CD4-positive, alpha-beta T cell treated with Interleukin-1 beta for 1 hour (primary cell): Measurements from ENCODE around the gene PABPN1.
A peak's percentile ranks its signal among the peaks of the same experiment; 100 is the strongest.

Experiments
- DNase-seq, 2 donors: peaks; one replicate each; pipeline ENCODE4 v3.0.0-alpha.2; 2020 to 2022

Gene PABPN1

DNA sequence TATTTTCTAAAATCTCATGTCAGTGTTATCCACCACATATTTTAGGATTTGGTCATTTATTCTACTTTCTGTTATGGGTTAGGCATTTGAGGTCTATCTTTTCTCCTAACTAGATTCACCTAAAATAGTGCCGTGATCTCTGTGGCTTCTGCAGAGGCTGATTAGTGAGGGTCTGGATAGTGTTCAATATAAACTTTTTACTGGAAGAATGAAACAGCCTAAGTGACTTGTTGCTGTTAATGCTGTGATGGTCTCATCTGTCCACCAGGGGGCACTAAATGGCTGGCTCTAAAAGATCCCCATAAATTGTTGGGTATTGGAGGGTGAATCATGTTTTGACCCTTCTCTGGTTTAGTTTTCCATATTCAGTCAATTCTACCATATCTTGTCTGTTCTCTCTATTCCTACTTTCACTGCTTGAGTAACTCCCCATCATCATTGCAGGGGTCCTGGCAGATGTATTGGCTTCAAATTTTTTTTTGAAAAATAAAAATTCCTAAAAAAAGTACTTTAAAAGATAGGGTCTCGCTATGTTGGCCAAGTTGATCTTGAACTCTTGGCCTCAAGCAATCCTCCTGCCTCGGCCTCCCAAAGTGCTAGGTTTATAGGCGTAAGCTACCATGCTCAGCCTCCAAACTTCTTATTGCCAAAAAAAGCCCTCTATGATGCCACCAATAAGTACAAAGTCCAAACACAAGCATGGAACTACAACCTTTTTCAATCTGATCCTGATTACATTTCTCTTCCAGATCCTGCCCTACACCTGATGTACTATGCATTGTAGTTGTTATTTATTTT, 6.9 kb downstream of the PABPN1 start:
- peak; percentile 64 to 76 for DNase-seq

- no peak for DNase-seq
These were observed 14.4 kb downstream of the PABPN1 start for GRCh38 chr14:23335623-23336022.

DNA sequence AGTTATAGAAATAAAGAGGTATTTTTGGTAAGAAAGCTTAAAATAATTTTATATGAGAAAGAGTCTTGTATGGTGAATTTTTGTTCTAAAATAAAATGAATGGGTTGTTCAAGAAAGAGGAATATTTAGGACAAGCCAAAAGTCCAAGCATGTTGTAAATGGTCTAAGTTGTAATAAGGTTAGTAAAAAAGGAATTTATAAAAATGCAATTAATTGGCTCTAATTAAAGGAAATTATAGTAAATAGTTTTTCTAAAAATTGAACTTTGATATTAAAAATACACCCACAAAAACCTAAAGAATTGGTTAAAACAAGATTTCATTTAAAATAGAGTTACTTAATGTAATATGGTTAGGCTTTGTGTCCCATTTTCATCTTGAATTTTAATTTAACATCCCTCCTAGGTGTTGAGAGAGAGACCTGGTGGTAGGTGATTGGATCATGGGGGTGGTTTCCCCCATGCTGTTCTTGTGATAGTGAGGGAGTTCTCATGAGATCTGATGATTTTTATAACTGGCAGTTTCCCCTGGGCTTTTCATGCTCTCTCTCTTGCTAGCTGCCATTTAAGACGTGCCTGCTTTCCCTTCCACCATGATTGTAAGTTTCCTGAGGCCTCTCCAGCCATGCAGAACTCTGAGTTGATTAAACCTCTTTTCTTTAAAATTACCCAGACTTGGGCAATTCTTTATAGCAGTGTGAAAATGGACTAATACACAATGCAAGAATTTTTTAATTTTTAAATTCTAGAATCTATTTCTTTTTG, 18.4 kb downstream of the PABPN1 start:
- DNase-seq = no peak

DNA sequence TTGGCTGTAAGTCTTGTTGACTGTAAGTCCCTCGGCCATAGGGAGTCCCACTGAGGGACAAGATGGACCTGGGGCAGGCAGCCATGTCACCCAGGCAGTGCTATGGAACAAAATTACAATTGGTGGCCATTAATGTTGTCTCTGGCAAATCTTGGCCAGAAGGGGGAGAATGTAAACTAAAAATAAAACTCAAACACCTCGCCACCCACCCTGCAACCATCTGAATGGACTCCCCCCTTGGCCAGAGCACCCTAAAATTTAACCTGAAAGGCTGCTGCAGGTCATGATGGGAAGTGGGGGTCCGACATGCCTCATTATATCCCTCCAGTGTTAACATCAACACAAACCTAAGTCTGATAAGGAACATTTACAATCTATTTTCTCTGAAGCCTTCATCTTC, 23.2 kb downstream of the PABPN1 start:
- DNase-seq = no peak

GRCh38 chr14:23345987-23346692, 24.9 kb downstream of the PABPN1 start:
- no peak for DNase-seq

DNA sequence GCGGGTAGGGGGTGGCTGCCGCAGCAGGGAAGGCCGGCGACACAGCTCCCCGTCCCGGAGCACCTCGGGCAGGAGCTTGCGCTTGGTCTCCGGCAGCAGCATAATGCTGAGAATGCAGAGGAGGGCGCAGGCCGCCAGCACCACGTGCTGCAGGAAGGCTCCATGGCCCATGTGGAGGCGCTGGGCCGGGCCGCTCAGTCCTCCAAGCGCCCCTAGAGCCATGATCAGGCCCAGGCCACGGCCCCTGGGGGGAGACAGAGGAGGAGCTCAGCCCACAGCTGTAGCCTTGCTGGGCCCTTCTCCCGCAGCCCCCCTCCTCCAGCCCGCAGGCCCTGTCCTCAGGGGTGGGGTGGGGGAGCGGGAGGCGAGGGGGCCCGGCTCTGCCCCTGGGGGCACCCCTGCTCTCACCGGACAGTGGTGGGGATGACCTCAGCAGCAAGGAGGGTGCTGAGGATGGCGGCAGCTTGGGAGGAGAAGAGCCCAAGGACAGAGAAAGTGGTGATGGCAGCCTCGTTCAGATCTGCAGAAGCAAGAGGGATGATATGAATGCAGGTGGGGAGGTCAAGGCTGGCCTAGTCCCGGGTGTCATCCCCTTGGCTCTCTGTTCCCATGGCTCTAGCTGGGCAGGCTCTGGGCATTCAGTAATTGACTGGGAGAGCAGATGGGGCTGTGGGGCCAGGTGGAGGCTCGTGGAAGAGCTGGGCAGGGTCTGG, 25.6 kb downstream of the PABPN1 start:
- no peak for DNase-seq

- no peak for DNase-seq
These were observed 26.4 kb downstream of the PABPN1 start for GRCh38 chr14:23347406-23348296.

- no peak for DNase-seq
These were observed 27.0 kb downstream of the PABPN1 start for GRCh38 chr14:23348297-23348655.

GRCh38 chr14:23349156-23349845, 28.0 kb downstream of the PABPN1 start:
- no peak for DNase-seq

DNA sequence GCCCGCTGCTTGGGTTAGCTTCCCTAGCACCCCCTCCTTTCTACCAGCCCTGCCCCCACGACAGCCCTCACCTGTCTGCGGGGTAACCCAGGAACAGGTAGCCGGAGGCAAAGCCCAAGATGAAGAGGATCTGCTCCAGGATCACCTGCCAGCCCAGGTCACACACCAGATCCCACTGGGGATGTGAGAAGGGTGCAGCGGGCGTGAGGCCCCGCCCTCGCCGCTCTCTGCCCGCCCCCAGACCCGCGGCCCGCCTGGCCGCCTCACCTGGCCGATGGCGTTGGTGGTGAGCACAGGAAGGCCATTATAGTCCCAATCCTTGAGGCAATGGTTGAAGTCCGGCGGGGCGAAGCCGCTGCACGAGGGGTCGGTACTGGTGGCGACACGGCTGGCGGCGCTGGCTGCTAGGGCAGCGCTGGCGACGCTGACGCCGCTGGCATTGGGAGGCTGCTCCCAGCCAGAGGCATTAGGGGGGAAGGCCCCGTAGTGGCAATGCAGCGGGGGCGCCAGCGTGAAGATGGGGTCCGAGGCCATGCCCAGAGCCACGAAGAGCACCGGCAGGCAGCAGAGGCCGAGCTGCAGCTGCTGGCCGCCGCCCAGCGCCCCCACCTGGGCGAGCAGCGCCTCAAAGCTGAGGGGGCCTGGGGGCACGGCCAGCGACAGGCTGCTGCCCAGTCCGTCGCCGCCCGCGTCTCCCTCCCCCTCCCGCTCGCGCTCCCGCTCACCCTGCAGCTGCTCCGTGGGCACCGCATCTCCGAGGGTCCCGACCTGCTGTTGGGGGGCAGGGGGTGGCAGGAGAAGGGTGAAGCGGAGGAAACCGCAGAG, 30.6 kb downstream of the PABPN1 start:
- no peak for DNase-seq

DNA sequence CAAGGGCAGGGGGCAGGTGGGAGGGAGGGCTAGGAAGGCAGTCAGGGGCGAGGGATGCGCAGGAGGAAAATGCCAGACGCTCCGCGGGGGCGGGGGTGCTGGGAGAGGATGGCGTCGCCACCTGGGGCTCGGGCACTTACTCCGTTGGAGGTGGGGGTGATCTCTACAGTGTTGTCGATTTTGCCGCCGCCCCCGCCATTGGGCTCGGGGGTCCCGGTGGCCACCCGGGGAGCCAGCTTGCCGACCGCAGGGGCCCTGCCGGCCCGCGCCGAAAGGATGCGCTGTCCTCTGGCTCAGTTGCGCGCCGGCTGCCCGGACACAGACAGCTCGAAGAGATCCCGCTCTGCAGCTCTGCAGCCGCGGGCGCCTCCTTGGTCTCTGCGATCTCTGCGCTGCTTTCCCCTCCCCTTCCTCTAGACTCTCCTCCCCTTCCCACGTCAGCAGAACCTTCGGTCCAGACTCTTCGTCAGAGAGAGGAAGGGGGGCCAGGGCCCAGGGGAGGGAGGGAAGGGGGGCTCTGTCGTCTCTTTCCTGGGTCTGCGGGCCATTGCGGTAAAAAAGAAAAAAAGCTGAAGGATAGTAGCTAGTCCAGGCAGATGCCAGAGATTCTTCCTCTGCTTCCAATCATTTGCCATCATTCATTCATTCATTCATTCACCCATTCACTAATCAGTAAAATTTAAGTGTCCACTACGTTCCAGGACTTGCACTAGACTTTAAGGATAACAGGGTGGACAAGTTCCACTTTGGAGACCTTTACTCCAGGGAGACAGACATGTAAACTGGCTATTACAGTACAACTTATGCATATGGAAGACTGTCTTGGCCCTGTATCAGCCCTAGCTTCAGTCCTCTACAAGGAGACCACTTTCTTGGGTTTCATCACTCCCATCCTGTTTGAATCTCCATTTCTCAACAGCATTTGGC, 31.5 kb downstream of the PABPN1 start, which contains the start of gene SLC22A17:
Gene SLC22A17, minus strand, starts transcription at position 382 of the 927 bp plus-strand sequence.
- peak; percentile 59 to 76 for DNase-seq

DNA sequence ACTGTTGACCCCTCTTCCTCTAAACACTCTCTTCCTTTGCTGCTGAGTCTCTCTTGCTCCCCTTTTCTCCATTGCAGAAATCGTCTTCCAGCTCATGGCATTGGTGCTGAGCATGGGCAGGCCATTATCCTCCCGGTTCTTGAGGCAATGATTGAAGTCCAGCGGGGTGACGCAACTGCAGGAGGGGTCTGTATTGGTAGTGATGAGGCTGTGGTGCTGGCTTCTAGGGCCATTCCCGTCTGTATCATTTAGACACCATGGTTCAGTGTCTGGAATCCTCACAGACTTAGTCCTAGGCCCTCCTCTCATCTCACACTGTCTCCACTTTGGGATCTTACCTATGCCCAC, 32.1 kb downstream of the PABPN1 start:
- no peak for DNase-seq

DNA sequence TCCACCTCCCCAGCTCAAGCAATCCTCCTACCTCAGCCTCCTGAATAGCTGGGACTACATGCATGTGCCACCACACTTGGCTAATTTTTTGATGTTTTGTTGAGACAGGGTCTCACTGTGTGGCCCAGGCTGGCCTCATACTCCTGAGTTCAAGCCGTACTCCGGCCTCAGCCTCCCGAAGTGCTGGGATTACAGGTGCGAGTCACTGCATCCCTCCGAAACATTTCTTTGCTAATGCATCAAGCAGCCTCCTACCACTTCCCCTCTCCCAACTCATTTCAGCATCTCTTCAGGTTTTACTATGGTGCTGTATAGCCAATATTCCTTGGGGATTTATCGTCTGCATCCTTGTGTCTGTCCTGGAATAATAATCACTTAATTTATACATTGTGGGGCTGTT, 33.7 kb downstream of the PABPN1 start:
- no peak for DNase-seq

- DNase-seq = no peak
These were observed 34.7 kb downstream of the PABPN1 start for GRCh38 chr14:23355871-23356435.

DNA sequence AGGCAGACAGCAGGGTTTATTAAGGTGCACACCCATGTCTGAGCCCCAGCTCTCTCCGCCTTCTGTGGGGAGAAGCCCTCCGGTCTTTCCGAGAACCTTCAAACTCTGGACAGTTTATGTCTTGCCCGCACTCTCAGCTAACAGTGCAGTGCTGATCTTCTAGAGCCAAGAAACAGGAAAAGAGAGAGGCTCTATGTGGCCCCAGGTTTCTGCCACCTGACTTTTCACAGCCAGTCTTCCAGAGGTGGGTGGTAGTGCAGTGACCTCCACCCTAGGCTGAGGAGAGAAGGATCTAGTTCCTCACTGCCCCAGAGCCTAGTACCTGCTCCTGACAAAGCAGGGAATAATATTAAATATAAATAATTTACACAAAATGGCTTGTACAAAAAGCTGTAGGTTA, 35.4 kb downstream of the PABPN1 start:
- no peak for DNase-seq

- DNase-seq = no peak
These were observed 36.0 kb downstream of the PABPN1 start for GRCh38 chr14:23357261-23357660.

- no peak for DNase-seq
These were observed 36.8 kb downstream of the PABPN1 start for GRCh38 chr14:23358042-23358441.

DNA sequence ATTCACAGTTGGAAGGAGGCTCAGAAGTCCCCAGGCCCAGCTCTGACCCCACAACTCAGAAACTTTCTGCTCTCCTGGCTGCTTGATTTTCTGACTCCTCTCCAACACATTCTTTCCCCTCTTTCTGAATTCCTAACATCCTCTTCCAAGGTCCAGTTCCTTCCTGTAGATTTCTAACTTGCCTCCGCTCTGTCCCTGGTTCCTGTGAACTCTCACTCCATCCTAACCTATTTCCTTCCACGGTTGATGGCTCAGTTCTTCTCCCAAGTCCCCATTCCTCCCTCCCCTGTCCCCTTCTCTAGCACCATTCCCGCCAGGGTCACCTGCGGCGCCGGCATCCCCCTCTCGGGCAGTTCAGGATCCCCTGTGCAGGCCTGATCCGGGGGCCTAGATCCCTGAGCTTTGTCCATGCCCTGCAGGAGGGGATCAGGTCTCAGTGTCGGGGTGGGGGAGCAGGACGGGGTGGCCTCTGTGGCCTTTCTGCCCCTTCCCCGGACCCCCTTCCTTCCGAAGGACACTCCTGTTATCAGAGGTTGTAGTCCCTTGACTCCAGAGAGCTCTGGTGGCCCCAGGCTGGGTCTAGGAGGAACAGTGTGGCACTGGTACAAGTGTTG, 37.4 kb downstream of the PABPN1 start:
- DNase-seq = no peak
